Sigmoid colon (tissue), 4 donors: ENCODE data around the gene GCLC.

ENCODE experiments used
- CTCF ChIP-seq, 4 experiments: fragments of 450-650 bp in 3 of 4; fragments of 200-600 bp in 1 of 4; IDR thresholded peaks; one replicate each; pipeline ENCODE4 v1.5.1; 2016 to 2019; ENCODE audit warnings: antibody characterized with exemption in 4 of 4, mild to moderate bottlenecking in 3 of 4, moderate library complexity in 2 of 4
- POLR2A ChIP-seq, 2 donors: fragments of 450-650 bp; IDR thresholded peaks; one replicate each; pipeline ENCODE4 v1.6.1; 2016; ENCODE audit warnings: antibody characterized with exemption in 2 of 2, mild to moderate bottlenecking in 2 of 2, moderate library complexity in 2 of 2
- POLR2AphosphoS5 ChIP-seq, 4 donors: sonication (generic); formaldehyde crosslinking; IDR thresholded peaks; one replicate each; pipeline ENCODE4 v1.6.1; 2017; ENCODE audit warnings: antibody characterized with exemption in 4 of 4

GRCh38 chr6:53487080-53487479 is 57.8 kb downstream of the GCLC start:
- TF ChIP-seq POLR2AphosphoS5 (IDR thresholded peaks at IDR 0.05) (no peak), CTCF (IDR thresholded peaks at IDR 0.05) (no peak), POLR2A (IDR thresholded peaks at IDR 0.05) (no peak)
